Mesothelial cell of epicardium (in vitro differentiated cells): ENCODE results near the gene DDOST. TPM values are rescaled to one million over a fixed set of nuclear protein-coding genes. Genes with fewer than 3 reads are reported as not detected.
A peak's percentile ranks its signal among the peaks of the same experiment; 100 is the strongest.

Experiments
- DNase-seq, 2 experiments: peaks; one replicate each; pipeline ENCODE4 v3.0.0; 2021; ENCODE audit warnings: low spot score in 2 of 2; ENCODE audit not compliant: unreplicated experiment in 2 of 2
- H3K27ac Mint-ChIP-seq: 2 replicates; pipeline ENCODE4 v1.8.0; 2021; ENCODE audit warnings: mixed read lengths
- H3K27me3 Mint-ChIP-seq: 2 replicates; pipeline ENCODE4 v1.8.0; 2021; ENCODE audit warnings: low read depth, mixed read lengths
- H3K36me3 Mint-ChIP-seq: 2 replicates; pipeline ENCODE4 v1.8.0; 2021; ENCODE audit warnings: mixed read lengths
- H3K4me1 Mint-ChIP-seq: 2 replicates; pipeline ENCODE4 v1.8.0; 2021; ENCODE audit warnings: mixed read lengths
- H3K4me3 Mint-ChIP-seq: 2 replicates; pipeline ENCODE4 v1.8.0; 2021; ENCODE audit warnings: mild to moderate bottlenecking, moderate library complexity, mixed read lengths
- H3K9me3 Mint-ChIP-seq: 2 replicates; pipeline ENCODE4 v1.8.0; 2021; ENCODE audit warnings: mixed read lengths
- CTCF ChIP-seq: fragments of 200-600 bp; sonication (generic); IDR thresholded peaks from one replicate; pipeline ENCODE4 v1.5.0; 2021; ENCODE audit warnings: antibody characterized with exemption; ENCODE audit not compliant: unreplicated experiment
- total RNA-seq: library from RNA; stranded (reverse); gene quantifications from 3 replicates; pipeline ENCODE4 v1.2.1, GENCODE V29; 2021

Gene DDOST
- 244 to 248 TPM (median 245 TPM) in 3 replicates for total RNA-seq

- DNase-seq: peak; percentile 84 to 90
- H3K4me1 Mint-ChIP-seq: peaks cover 31% of the 10 kb centered on the region
- H3K36me3 Mint-ChIP-seq: peaks cover 15% of the 10 kb centered on the region
- no peaks in the 10 kb centered on the region for H3K27me3 Mint-ChIP-seq
- peak within 1 kb of the TSS; percentile 96 for H3K27ac Mint-ChIP-seq
- no peak for TF ChIP-seq CTCF
- no peaks in the 10 kb centered on the region for H3K9me3 Mint-ChIP-seq
- H3K4me3 Mint-ChIP-seq: peak within 1 kb of the TSS; percentile 100
Measured at GRCh38 chr1:20661207-20662109, at the start of gene DDOST. Gene DDOST, minus strand, starts transcription at chr1:20661369. Its CDS starts 19 bp downstream, at chr1:20661350.

- TF ChIP-seq CTCF: no peak
- no peak overlapping the region for H3K4me3 Mint-ChIP-seq
- no peaks in the 10 kb centered on the region for H3K4me1 Mint-ChIP-seq
- H3K27ac Mint-ChIP-seq: no peak overlapping the region
- no peak for DNase-seq
- peaks cover under 1% of the 10 kb centered on the region for H3K27me3 Mint-ChIP-seq
- no peaks in the 10 kb centered on the region for H3K36me3 Mint-ChIP-seq
- H3K9me3 Mint-ChIP-seq: no peaks in the 10 kb centered on the region
Measured at GRCh38 chr1:20710469-20711284, 49.5 kb upstream of the DDOST start.

- DNase-seq: no peak
- Mint-ChIP-seq H3K27me3 (no peaks in the 10 kb centered on the region), H3K27ac (no peak overlapping the region), H3K4me1 (no peaks in the 10 kb centered on the region), H3K9me3 (no peaks in the 10 kb centered on the region), H3K4me3 (no peak overlapping the region), H3K36me3 (no peaks in the 10 kb centered on the region)
- no peak for TF ChIP-seq CTCF
Measured at GRCh38 chr1:20709868-20710267, 48.7 kb upstream of the DDOST start.

GRCh38 chr1:20708891-20709290 is 47.7 kb upstream of the DDOST start:
- H3K4me3 Mint-ChIP-seq: no peak overlapping the region
- H3K9me3 Mint-ChIP-seq: no peaks in the 10 kb centered on the region
- no peak for TF ChIP-seq CTCF
- H3K27ac Mint-ChIP-seq: no peak overlapping the region
- no peaks in the 10 kb centered on the region for H3K36me3 Mint-ChIP-seq
- no peak for DNase-seq
- no peaks in the 10 kb centered on the region for H3K27me3 Mint-ChIP-seq
- no peaks in the 10 kb centered on the region for H3K4me1 Mint-ChIP-seq

- no peak overlapping the region for H3K4me3 Mint-ChIP-seq
- no peak overlapping the region for H3K27ac Mint-ChIP-seq
- H3K27me3 Mint-ChIP-seq: no peaks in the 10 kb centered on the region
Measured at GRCh38 chr1:20708057-20708456, 46.9 kb upstream of the DDOST start.

More at GRCh38 chr1:20708057-20708456, 46.9 kb upstream of the DDOST start:
- Mint-ChIP-seq H3K36me3 (no peaks in the 10 kb centered on the region), H3K4me1 (no peaks in the 10 kb centered on the region), H3K9me3 (no peaks in the 10 kb centered on the region)
- no peak for TF ChIP-seq CTCF
- no peak for DNase-seq
